ENCODE data around the gene PDE8A. TPM values are rescaled to one million over a fixed set of nuclear protein-coding genes. Genes with fewer than 3 reads are reported as not detected.

PDE8A gene
- total and polyA plus RNA-seq, 10 of the 15 experiments (the other 5 are each of a cell fraction or from before 2014, with no cell fraction given), result 6.7 to 69.2 (median 27.2) TPM

GRCh38 chr15:85118581-85118980, 136.9 kb downstream of the PDE8A start (continued):
- TF ChIP-seq, protein P1, sequence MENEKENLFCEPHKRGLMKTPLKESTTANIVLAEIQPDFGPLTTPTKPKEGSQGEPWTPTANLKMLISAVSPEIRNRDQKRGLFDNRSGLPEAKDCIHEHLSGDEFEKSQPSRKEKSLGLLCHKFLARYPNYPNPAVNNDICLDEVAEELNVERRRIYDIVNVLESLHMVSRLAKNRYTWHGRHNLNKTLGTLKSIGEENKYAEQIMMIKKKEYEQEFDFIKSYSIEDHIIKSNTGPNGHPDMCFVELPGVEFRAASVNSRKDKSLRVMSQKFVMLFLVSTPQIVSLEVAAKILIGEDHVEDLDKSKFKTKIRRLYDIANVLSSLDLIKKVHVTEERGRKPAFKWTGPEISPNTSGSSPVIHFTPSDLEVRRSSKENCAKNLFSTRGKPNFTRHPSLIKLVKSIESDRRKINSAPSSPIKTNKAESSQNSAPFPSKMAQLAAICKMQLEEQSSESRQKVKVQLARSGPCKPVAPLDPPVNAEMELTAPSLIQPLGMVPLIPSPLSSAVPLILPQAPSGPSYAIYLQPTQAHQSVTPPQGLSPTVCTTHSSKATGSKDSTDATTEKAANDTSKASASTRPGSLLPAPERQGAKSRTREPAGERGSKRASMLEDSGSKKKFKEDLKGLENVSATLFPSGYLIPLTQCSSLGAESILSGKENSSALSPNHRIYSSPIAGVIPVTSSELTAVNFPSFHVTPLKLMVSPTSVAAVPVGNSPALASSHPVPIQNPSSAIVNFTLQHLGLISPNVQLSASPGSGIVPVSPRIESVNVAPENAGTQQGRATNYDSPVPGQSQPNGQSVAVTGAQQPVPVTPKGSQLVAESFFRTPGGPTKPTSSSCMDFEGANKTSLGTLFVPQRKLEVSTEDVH (IDR thresholded peaks at IDR 0.05; ENCODE audit: low read depth, partially characterized antibody), result no peak

GRCh38 chr15:85120351-85121113, 138.9 kb downstream of the PDE8A start:
- TF ChIP-seq MTA3 (IDR thresholded peaks at IDR 0.05; ENCODE audit: borderline replicate concordance, low read length), result no peak
- TF ChIP-seq CREM (IDR thresholded peaks at IDR 0.05; ENCODE audit: low read depth), result no peak
- TF ChIP-seq KAT2A (conservative IDR thresholded peaks at IDR 0.05; ENCODE audit: control insufficient read depth, low read depth, low read length), result no peak
- TF ChIP-seq SUZ12 (IDR thresholded peaks at IDR 0.05; ENCODE audit: unreplicated experiment), result no peak
- H3K9me3 ChIP-seq (replicated peaks; ENCODE audit: control insufficient read depth, insufficient read depth, low read length), result no peaks in the 10 kb centered on the region
- no peak for FAIRE-seq
- RAD21 ChIA-PET (ENCODE audit: unreplicated experiment), result interaction anchor here (0.8 to 1.1 kb wide), 2 partner anchors 10 to 12 kb away, joined by 3 read pairs; no protein-coding TSS in a partner anchor
- BruUV-seq (replicated peaks), result no TSS peak
- H3K79me2 ChIP-seq (ENCODE audit: control insufficient read depth, insufficient read depth, low read length), result no peaks in the 10 kb centered on the region
- no peaks in the 10 kb centered on the region for H3K27me3 ChIP-seq (replicated peaks in 1 of 2; ENCODE audit: control insufficient read depth in 2 of 2, insufficient read depth in 2 of 2, low read length in 1 of 2)
- in situ Hi-C loops (cut with MboI) (no loop called here), intact Hi-C loops (cut with micrococcal nuclease; ENCODE audit: unreplicated experiment) (no loop called here)
- ATAC-seq, result no peak
- SMC1A ChIA-PET (ENCODE audit: uncharacterized antibody, unreplicated experiment), result no interaction called here
- no peak overlapping the region for H3K9ac ChIP-seq (ENCODE audit: control insufficient read depth, insufficient read depth, low read length)
- no peak overlapping the region for H2AFZ ChIP-seq (ENCODE audit: control insufficient read depth, low read depth, low read length)
- no peak for DNase-seq (ENCODE audit: low read depth, low spot score)
- peaks cover 13% of the 10 kb centered on the region for H3K4me1 ChIP-seq (ENCODE audit: control insufficient read depth, insufficient read depth, low read length)
- peaks cover 0 to 19% of the 10 kb centered on the region in 2 experiments; a peak in 2 of 4 replicates for H3K36me3 ChIP-seq (ENCODE audit: control insufficient read depth in 2 of 2, insufficient read depth in 2 of 2, low read length in 1 of 2)
- no peaks in the 10 kb centered on the region for H4K20me1 ChIP-seq (ENCODE audit: control insufficient read depth, insufficient read depth)
- POLR2A ChIA-PET, result no interaction called here
- no peak overlapping the region for H3K27ac ChIP-seq (ENCODE audit: control insufficient read depth, insufficient read depth)
- H3K4me3 ChIP-seq, result no peak overlapping the region
- WGBS (ENCODE audit: insufficient coverage, insufficient replicate concordance, low lambda C conversion rate, missing lambda C conversion rate), result 94% methylated on average over 4 of the region's 4 CpGs
- CTCF ChIA-PET, result interaction anchor here (0.8 to 1.6 kb wide), 4 partner anchors 15 to 547 kb away, joined by 3 to 4 read pairs (median 4); no protein-coding TSS in a partner anchor
- no peak overlapping the region for H3K4me2 ChIP-seq (ENCODE audit: control insufficient read depth, insufficient read depth)
